HepG2 (cell line): ENCODE data around the gene SAMD4B. TPM values are rescaled to one million over a fixed set of nuclear protein-coding genes. Genes with fewer than 3 reads are reported as not detected.

Source experiments
- BCLAF1 ChIP-seq: fragments of 450-650 bp; IDR thresholded peaks from 2 replicates; pipeline ENCODE4 v1.6.1; 2017; ENCODE audit warnings: mild to moderate bottlenecking
- E2F2 ChIP-seq: sonication (generic); formaldehyde crosslinking; IDR thresholded peaks from 2 replicates; pipeline ENCODE4 v1.4.0; 2020; ENCODE audit warnings: missing genetic modification reagents, borderline replicate concordance
- GABPB1 ChIP-seq: IDR thresholded peaks from 2 replicates; pipeline ENCODE4 v1.6.1; 2016; ENCODE audit warnings: mild to moderate bottlenecking, missing genetic modification reagents, moderate library complexity, missing compliant biosample characterization
- GATA4 ChIP-seq: sonication (generic); IDR thresholded peaks from 2 replicates; pipeline ENCODE4 v1.6.1; 2016; ENCODE audit warnings: antibody characterized with exemption, low read depth, borderline replicate concordance
- GLI4 ChIP-seq: sonication (generic); formaldehyde crosslinking; IDR thresholded peaks from 2 replicates; pipeline ENCODE4 v1.5.1; 2020; ENCODE audit warnings: missing genetic modification reagents, mild to moderate bottlenecking, moderate library complexity, borderline replicate concordance
- GMEB2 ChIP-seq: IDR thresholded peaks from 2 replicates; pipeline ENCODE4 v1.6.1; 2016; ENCODE audit warnings: missing biosample characterization, missing genetic modification reagents, low read depth
- HOXA7 ChIP-seq: sonication (generic); formaldehyde crosslinking; IDR thresholded peaks from 2 replicates; pipeline ENCODE4 v1.8.1; 2022; ENCODE audit warnings: mild to moderate bottlenecking, missing genetic modification reagents, moderate library complexity
- ISL2 ChIP-seq: sonication (generic); formaldehyde crosslinking; IDR thresholded peaks from 2 replicates; pipeline ENCODE4 v1.5.0; 2020; ENCODE audit warnings: missing genetic modification reagents
- NFE2 ChIP-seq: sonication (generic); formaldehyde crosslinking; IDR thresholded peaks from 2 replicates; pipeline ENCODE4 v1.4.0; 2020; ENCODE audit warnings: missing genetic modification reagents
- NFYC ChIP-seq: IDR thresholded peaks from 2 replicates; pipeline ENCODE4 v1.6.1; 2016; ENCODE audit warnings: missing genetic modification reagents, missing compliant biosample characterization
- SALL2 ChIP-seq: sonication (generic); formaldehyde crosslinking; IDR thresholded peaks from 2 replicates; pipeline ENCODE4 v1.8.1; 2023; ENCODE audit warnings: mild to moderate bottlenecking, missing genetic modification reagents, inconsistent platforms
- SMC3 ChIP-seq: IDR thresholded peaks from 2 replicates; pipeline ENCODE4 v1.6.1; 2011; ENCODE audit warnings: low read length, improper control_type of control experiment
- THAP8 ChIP-seq: sonication (generic); formaldehyde crosslinking; IDR thresholded peaks from 2 replicates; pipeline ENCODE4 v1.5.1; 2020; ENCODE audit warnings: missing genetic modification reagents, mild to moderate bottlenecking, borderline replicate concordance
- ZBTB37 ChIP-seq: sonication (generic); formaldehyde crosslinking; IDR thresholded peaks from 2 replicates; pipeline ENCODE4 v1.4.0; 2020; ENCODE audit warnings: mild to moderate bottlenecking, missing genetic modification reagents
- ZFP90 ChIP-seq: sonication (generic); formaldehyde crosslinking; IDR thresholded peaks from 2 replicates; pipeline ENCODE4 v1.8.0; 2022; ENCODE audit warnings: missing genetic modification reagents, mild to moderate bottlenecking, inconsistent platforms, borderline replicate concordance
- ZNF136 ChIP-seq: sonication (generic); formaldehyde crosslinking; IDR thresholded peaks from 2 replicates; pipeline ENCODE4 v1.8.1; 2022; ENCODE audit warnings: low read depth, mild to moderate bottlenecking, moderate library complexity, missing genetic modification reagents
- ZNF276 ChIP-seq: sonication (generic); formaldehyde crosslinking; IDR thresholded peaks from 2 replicates; pipeline ENCODE4 v1.4.0; 2020; ENCODE audit warnings: mild to moderate bottlenecking, low read depth, missing genetic modification reagents
- ZNF678 ChIP-seq: sonication (generic); formaldehyde crosslinking; IDR thresholded peaks from 2 replicates; pipeline ENCODE4 v1.4.0; 2020; ENCODE audit warnings: mild to moderate bottlenecking, missing genetic modification reagents
- ZNF709 ChIP-seq: sonication (generic); formaldehyde crosslinking; IDR thresholded peaks from 2 replicates; pipeline ENCODE4 v1.5.0; 2020; ENCODE audit warnings: mild to moderate bottlenecking, missing genetic modification reagents
- polyA plus RNA-seq, 8 experiments: library from polyadenylated mRNA; depleted of rRNA in 3 of 8; stranded (reverse) in 7 of 8; unstranded in 1 of 8; fragments of >200 nt; fragmentation: Illumina TruSeq in 4 of 8; extraction: Trizol in 4 of 8; gene quantifications; 2 replicates each; pipeline versions ENCODE4 v1.2.1 to v1.2.3, GENCODE V29; 2011 to 2016; ENCODE audit warnings: low read depth in 4 of 8, missing spikeins in 1 of 8, mixed read lengths in 1 of 8; ENCODE audit not compliant: insufficient read depth in 1 of 8
- total RNA-seq, 5 experiments: library from RNA; depleted of rRNA; stranded (reverse); fragments of >200 nt; fragmentation: Illumina TruSeq; extraction: Trizol; gene quantifications; 2 replicates each; pipeline ENCODE4 v1.2.3, GENCODE V29; 2016; ENCODE audit warnings: low read depth in 1 of 5

Gene SAMD4B
- total and polyA plus RNA-seq, 2 of the 13 experiments (the other 11 are each of a cell fraction or from before 2014, with no cell fraction given): 26.0 to 31.8 TPM

GRCh38 chr19:39412100-39412866 lies 70.1 kb downstream of the SAMD4B start, which contains the start of gene PLEKHG2 (continued):
- TF ChIP-seq BCLAF1 (no peak), E2F2 (CRISPR knock-in tag) (0 out of 2 replicates have a peak, but pooled peaks have one; percentile 52), ZNF678 (CRISPR knock-in tag) (no peak), ZBTB37 (CRISPR knock-in tag) (no peak), NFE2 (no peak), ZNF276 (CRISPR knock-in tag) (no peak), SALL2 (CRISPR knock-in tag) (peak; percentile 51; the same call in 1 of the 2 replicates), NFYC (CRISPR knock-in tag) (peak; percentile 81), HOXA7 (CRISPR knock-in tag) (no peak), ISL2 (CRISPR knock-in tag) (peak; percentile 61), ZNF136 (no peak), GATA4 (peak; percentile 37; the same call in 1 of the 2 replicates), THAP8 (CRISPR knock-in tag) (peak; percentile 15; the same call in 1 of the 2 replicates), ZFP90 (CRISPR knock-in tag) (no peak), ZNF709 (CRISPR knock-in tag) (no peak), GLI4 (CRISPR knock-in tag) (no peak), GABPB1 (CRISPR knock-in tag) (peak; percentile 92), GMEB2 (CRISPR knock-in tag) (no peak; the same call in 1 of the 2 replicates), SMC3 (peak; percentile 24; the same call in 1 of the 2 replicates)
